Activated B cell treated with CpG ODN at 0.5 μM for 24 hours (primary cell): ENCODE results near the gene IL34. TPM values are rescaled to one million over a fixed set of nuclear protein-coding genes. Genes with fewer than 3 reads are reported as not detected.

Source experiments
- ATAC-seq: fragments of 200-7000 bp; cut with Tn5 transposase; one replicate; pipeline ENCODE4 v1.10.0; 2021; ENCODE audit warnings: low read depth, mild to moderate bottlenecking, moderate library complexity
- CTCF ChIA-PET: fragments of 350-600 bp; sonication (Branson Sonifier 250); formaldehyde crosslinking; loops from one replicate; lab custom pipeline; 2021; ENCODE audit warnings: antibody characterized with exemption; lab: Charles Lee
- POLR2A ChIA-PET: fragments of 350-600 bp; sonication (Branson Sonifier 250); formaldehyde crosslinking; loops from one replicate; lab custom pipeline; 2021; ENCODE audit warnings: antibody characterized with exemption; lab: Charles Lee
- DNase-seq: peaks from one replicate; pipeline ENCODE4 v3.0.0; 2022
- H3K27ac Mint-ChIP-seq: one replicate; pipeline ENCODE4 v1.8.0; 2020; ENCODE audit warnings: mixed read lengths
- H3K27me3 Mint-ChIP-seq: one replicate; pipeline ENCODE4 v1.8.0; 2021; ENCODE audit warnings: mixed read lengths
- H3K36me3 Mint-ChIP-seq: one replicate; pipeline ENCODE4 v1.8.0; 2021; ENCODE audit warnings: low read depth, mixed read lengths
- H3K4me1 Mint-ChIP-seq: one replicate; pipeline ENCODE4 v1.8.0; 2021; ENCODE audit warnings: mixed read lengths
- H3K4me3 Mint-ChIP-seq: one replicate; pipeline ENCODE4 v1.8.0; 2020; ENCODE audit warnings: mild to moderate bottlenecking, mixed read lengths
- H3K9me3 Mint-ChIP-seq: one replicate; pipeline ENCODE4 v1.8.0; 2020; ENCODE audit warnings: mixed read lengths
- intact Hi-C: fragments of 100-400 bp; cut with micrococcal nuclease; formaldehyde crosslinking; loops from one replicate; pipeline ENCODE4 v1.15.1; 2024
- total RNA-seq: library from RNA; stranded (reverse); gene quantifications from 2 replicates; pipeline ENCODE4 v1.2.3, GENCODE V29; 2022
- TF ChIP-seq, protein P1 (sequence below): fragments of 200-600 bp; IDR thresholded peaks from one replicate; pipeline ENCODE4 v1.8.0; 2022; ENCODE audit warnings: antibody characterized with exemption, mild to moderate bottlenecking

IL34 gene
- total RNA-seq, 1 donor from 2014 or later: 0.71 TPM

GRCh38 chr16:70704586-70704985 lies 58.2 kb downstream of the IL34 start:
- no peaks in the 10 kb centered on the region for H3K27me3 Mint-ChIP-seq
- no peak overlapping the region for H3K4me3 Mint-ChIP-seq
- CTCF ChIA-PET: no interaction called here
- no peak overlapping the region for H3K27ac Mint-ChIP-seq
- H3K36me3 Mint-ChIP-seq: peaks cover 18% of the 10 kb centered on the region
- no peaks in the 10 kb centered on the region for H3K9me3 Mint-ChIP-seq
- DNase-seq (no peak), ATAC-seq (no peak)
- POLR2A ChIA-PET: no interaction called here
- H3K4me1 Mint-ChIP-seq: no peaks in the 10 kb centered on the region
- intact Hi-C loops: no loop called here
- TF ChIP-seq, protein P1, sequence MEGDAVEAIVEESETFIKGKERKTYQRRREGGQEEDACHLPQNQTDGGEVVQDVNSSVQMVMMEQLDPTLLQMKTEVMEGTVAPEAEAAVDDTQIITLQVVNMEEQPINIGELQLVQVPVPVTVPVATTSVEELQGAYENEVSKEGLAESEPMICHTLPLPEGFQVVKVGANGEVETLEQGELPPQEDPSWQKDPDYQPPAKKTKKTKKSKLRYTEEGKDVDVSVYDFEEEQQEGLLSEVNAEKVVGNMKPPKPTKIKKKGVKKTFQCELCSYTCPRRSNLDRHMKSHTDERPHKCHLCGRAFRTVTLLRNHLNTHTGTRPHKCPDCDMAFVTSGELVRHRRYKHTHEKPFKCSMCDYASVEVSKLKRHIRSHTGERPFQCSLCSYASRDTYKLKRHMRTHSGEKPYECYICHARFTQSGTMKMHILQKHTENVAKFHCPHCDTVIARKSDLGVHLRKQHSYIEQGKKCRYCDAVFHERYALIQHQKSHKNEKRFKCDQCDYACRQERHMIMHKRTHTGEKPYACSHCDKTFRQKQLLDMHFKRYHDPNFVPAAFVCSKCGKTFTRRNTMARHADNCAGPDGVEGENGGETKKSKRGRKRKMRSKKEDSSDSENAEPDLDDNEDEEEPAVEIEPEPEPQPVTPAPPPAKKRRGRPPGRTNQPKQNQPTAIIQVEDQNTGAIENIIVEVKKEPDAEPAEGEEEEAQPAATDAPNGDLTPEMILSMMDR: no peak

DNA sequence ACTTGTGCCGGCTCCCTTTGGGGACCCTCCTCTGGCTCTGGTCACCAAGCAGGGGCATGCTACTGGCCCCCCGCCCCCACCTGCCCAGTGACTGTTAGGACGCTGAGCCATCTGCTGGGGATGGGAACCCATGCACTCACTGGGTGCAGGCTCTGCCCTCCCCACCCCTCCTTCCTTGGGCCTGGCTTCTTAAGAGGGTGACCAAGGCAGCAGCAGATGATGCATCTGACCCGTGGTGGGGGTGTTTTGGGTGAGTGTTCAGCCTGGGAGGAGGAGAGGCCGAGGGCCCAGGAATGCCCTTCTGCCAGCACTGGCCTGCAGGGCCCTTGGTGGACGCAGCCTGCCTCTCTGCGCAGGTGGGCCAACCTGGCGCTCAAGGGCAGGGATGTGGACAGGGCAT lies 58.7 kb downstream of the IL34 start:
- Mint-ChIP-seq H3K4me1 (no peaks in the 10 kb centered on the region), H3K36me3 (peaks cover 14% of the 10 kb centered on the region), H3K27ac (peak overlapping the region; percentile 18), H3K27me3 (no peaks in the 10 kb centered on the region), H3K9me3 (no peaks in the 10 kb centered on the region), H3K4me3 (no peak overlapping the region)
- CTCF ChIA-PET: no interaction called here
- intact Hi-C loops: no loop called here
- POLR2A ChIA-PET: no interaction called here
- TF ChIP-seq, protein P1: no peak
- no peak for DNase-seq
- no peak for ATAC-seq

GRCh38 chr16:70706948-70707465 lies 60.6 kb downstream of the IL34 start:
- TF ChIP-seq, protein P1: no peak
- DNase-seq: no peak
- intact Hi-C loops: no loop called here
- no peak overlapping the region for H3K27ac Mint-ChIP-seq
- H3K4me3 Mint-ChIP-seq: no peak overlapping the region
- CTCF ChIA-PET: no interaction called here
- H3K4me1 Mint-ChIP-seq: no peaks in the 10 kb centered on the region
- no peak for ATAC-seq
- H3K36me3 Mint-ChIP-seq: peaks cover 25% of the 10 kb centered on the region
- POLR2A ChIA-PET: no interaction called here
- no peaks in the 10 kb centered on the region for H3K27me3 Mint-ChIP-seq
- H3K9me3 Mint-ChIP-seq: no peaks in the 10 kb centered on the region

- H3K4me3 Mint-ChIP-seq: no peak overlapping the region
- no peaks in the 10 kb centered on the region for H3K4me1 Mint-ChIP-seq
- CTCF ChIA-PET: no interaction called here
- intact Hi-C loops: no loop called here
- no peaks in the 10 kb centered on the region for H3K27me3 Mint-ChIP-seq
- TF ChIP-seq, protein P1: no peak
- peaks cover 32% of the 10 kb centered on the region for H3K36me3 Mint-ChIP-seq
- POLR2A ChIA-PET: no interaction called here
- DNase-seq (no peak), ATAC-seq (no peak)
- H3K27ac Mint-ChIP-seq: no peak overlapping the region
- H3K9me3 Mint-ChIP-seq: no peaks in the 10 kb centered on the region
Measured at GRCh38 chr16:70708366-70709246, 62.2 kb downstream of the IL34 start.

DNA sequence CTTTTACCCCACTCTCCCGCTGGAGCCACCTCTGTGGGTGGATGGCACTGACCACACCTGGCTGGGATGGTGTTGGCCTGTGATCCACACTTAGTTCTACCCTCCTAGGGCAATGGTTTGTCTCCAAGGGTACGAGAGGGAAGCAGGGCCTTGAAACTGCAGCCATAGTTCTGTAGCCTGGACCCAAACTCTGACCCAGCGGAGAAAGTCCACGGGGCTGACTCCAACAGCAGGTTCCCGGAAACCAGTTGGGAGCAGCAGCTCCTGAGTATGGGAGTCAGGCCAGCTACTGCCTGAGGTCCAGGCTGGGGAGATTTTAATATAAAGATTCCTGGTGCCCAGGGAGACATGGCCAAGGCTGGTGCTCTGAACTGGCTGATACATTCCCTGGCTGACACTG lies 63.1 kb downstream of the IL34 start:
- CTCF ChIA-PET: no interaction called here
- DNase-seq (no peak), ATAC-seq (no peak)
- H3K4me3 Mint-ChIP-seq: no peak overlapping the region
- no peak overlapping the region for H3K27ac Mint-ChIP-seq
- H3K27me3 Mint-ChIP-seq: no peaks in the 10 kb centered on the region
- peaks cover 32% of the 10 kb centered on the region for H3K36me3 Mint-ChIP-seq
- intact Hi-C loops: no loop called here
- no peaks in the 10 kb centered on the region for H3K9me3 Mint-ChIP-seq
- POLR2A ChIA-PET: no interaction called here
- TF ChIP-seq, protein P1: no peak
- H3K4me1 Mint-ChIP-seq: no peaks in the 10 kb centered on the region
